IPS-20b (cell line): Measurements from ENCODE around the gene PTH2.
A peak's percentile ranks its signal among the peaks of the same experiment; 100 is the strongest.
"Not testable (repeated sequence)": the region's sequence is repeated elsewhere in the genome, so short reads cannot be mapped to it uniquely, and the experiment has no call there.

Source experiments
- H3K27ac ChIP-seq: one replicate; pipeline ENCODE4 v1.5.1; 2013; ENCODE audit warnings: low read length
- H3K27me3 ChIP-seq: 2 replicates; pipeline ENCODE4 v1.6.1; 2013; ENCODE audit warnings: mild to moderate bottlenecking, low read length, inconsistent platforms; ENCODE audit not compliant: insufficient read depth
- H3K36me3 ChIP-seq: 2 replicates; pipeline ENCODE4 v1.6.1; 2013; ENCODE audit warnings: low read depth, mild to moderate bottlenecking, inconsistent platforms, low read length, moderate library complexity; ENCODE audit not compliant: insufficient read depth
- H3K4me1 ChIP-seq: 2 replicates; pipeline ENCODE4 v1.6.1; 2013; ENCODE audit warnings: mild to moderate bottlenecking, control low read depth, inconsistent platforms, low read length, moderate library complexity; ENCODE audit not compliant: insufficient read depth
- H3K4me3 ChIP-seq: 2 replicates; pipeline ENCODE4 v1.5.1; 2013; ENCODE audit warnings: mild to moderate bottlenecking, low read length, inconsistent platforms
- H3K9ac ChIP-seq: 2 replicates; pipeline ENCODE4 v1.6.1; 2013; ENCODE audit warnings: low read depth, mild to moderate bottlenecking, inconsistent platforms, low read length, moderate library complexity
- H3K9me3 ChIP-seq: 2 replicates; pipeline ENCODE4 v1.6.1; 2013; ENCODE audit warnings: mild to moderate bottlenecking, low read depth, low read length, inconsistent platforms; ENCODE audit not compliant: insufficient read depth

PTH2 gene

GRCh38 chr19:49445997-49446396 is 22.8 kb upstream of the PTH2 start:
- Histone ChIP-seq H3K4me3 (no peak overlapping the region), H3K9me3 (no peaks in the 10 kb centered on the region), H3K4me1 (peaks cover 9% of the 10 kb centered on the region; the same call in 1 of the 2 replicates), H3K9ac (no peak overlapping the region), H3K27me3 (peaks cover 14% of the 10 kb centered on the region), H3K36me3 (peaks cover 40% of the 10 kb centered on the region), H3K27ac (no peak overlapping the region)

DNA sequence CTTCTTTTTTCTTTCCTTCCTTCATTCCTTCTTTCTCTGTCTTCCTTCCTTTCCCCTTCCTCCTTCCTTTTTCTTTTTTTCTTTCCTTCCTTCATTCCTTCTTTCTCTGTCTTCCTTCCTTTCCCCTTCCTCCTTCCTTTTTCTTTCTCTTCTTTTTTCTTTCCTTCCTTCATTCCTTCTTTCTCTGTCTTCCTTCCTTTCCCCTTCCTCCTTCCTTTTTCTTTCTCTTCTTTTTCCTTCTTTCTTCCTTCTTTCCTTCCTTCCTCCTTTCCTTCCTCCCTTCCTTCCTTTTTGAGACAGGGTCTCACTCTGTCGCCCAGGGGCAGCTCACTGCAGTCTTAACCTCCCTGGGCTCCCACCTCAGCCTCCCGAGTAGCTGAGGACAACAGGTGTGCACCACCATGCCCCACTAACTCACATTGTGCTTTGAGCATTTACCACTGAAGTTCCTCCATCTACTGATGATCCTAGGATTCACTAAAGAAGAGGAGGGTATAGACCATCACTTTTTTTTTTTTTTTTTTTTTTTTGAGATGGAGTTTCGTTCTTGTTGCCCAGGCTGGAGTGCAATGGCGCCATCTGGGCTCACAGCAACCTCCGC is 21.0 kb upstream of the PTH2 start:
- not testable (repeated sequence) for H3K27ac ChIP-seq, H3K9ac ChIP-seq, H3K4me3 ChIP-seq, H3K9me3 ChIP-seq
- Histone ChIP-seq H3K36me3 (peaks cover 27% of the 10 kb centered on the region), H3K4me1 (peaks cover 13% of the 10 kb centered on the region; the same call in 1 of the 2 replicates), H3K27me3 (peaks cover 32% of the 10 kb centered on the region)

GRCh38 chr19:49443366-49444099 is 20.3 kb upstream of the PTH2 start:
- Histone ChIP-seq H3K9me3 (no peaks in the 10 kb centered on the region), H3K27ac (no peak overlapping the region), H3K4me3 (peak overlapping the region; percentile 84), H3K36me3 (peaks cover 21% of the 10 kb centered on the region), H3K27me3 (peaks cover 38% of the 10 kb centered on the region), H3K4me1 (peaks cover 13% of the 10 kb centered on the region; the same call in 1 of the 2 replicates), H3K9ac (peak overlapping the region; percentile 72; the same call in 1 of the 2 replicates)

DNA sequence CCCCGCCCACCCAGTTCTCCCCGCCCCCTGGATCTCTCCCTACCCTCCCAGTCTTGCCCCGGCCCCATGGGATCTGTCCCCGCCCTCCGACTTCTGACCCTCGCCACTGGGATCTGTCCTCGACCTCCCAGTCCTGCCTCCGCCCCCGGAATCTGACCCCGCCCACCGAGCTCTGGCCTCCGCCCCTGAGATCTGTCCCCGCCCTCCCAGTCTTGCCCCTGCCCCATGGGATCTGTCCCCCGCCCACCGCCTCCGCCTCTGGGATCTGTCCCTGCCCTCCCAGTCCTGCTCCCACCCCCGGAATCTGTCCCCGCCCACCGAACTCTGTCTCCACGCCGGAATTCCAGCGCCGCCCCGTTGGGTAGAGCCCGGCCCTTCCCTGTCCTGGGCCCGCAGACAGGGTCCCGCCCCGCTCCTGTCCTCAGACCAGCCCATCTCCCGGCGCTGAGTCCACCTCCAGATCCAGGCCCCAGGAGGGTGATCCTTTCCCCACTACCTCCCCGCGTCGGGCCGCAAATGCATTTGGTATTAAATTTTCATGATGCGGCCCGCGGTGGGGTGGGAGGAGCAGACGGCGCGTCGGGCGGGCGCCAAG is 19.6 kb upstream of the PTH2 start:
- H3K9ac ChIP-seq = peak overlapping the region; percentile 72; the same call in 1 of the 2 replicates
- H3K4me1 ChIP-seq = peaks cover 13% of the 10 kb centered on the region; the same call in 1 of the 2 replicates
- H3K27me3 ChIP-seq = peaks cover 45% of the 10 kb centered on the region
- H3K4me3 ChIP-seq = peak overlapping the region; percentile 84
- no peak overlapping the region for H3K27ac ChIP-seq
- H3K9me3 ChIP-seq = no peaks in the 10 kb centered on the region
- peaks cover 14% of the 10 kb centered on the region for H3K36me3 ChIP-seq

- H3K4me3 ChIP-seq = peak overlapping the region; percentile 66
- H3K9me3 ChIP-seq = no peaks in the 10 kb centered on the region
- H3K9ac ChIP-seq = no peak overlapping the region
- peaks cover 11% of the 10 kb centered on the region for H3K36me3 ChIP-seq
- H3K27ac ChIP-seq = no peak overlapping the region
- H3K27me3 ChIP-seq = peaks cover 50% of the 10 kb centered on the region
- H3K4me1 ChIP-seq = peaks cover 13% of the 10 kb centered on the region; the same call in 1 of the 2 replicates
These were observed 19.1 kb upstream of the PTH2 start for GRCh38 chr19:49442354-49442753.

GRCh38 chr19:49441960-49442350 is 18.7 kb upstream of the PTH2 start:
- Histone ChIP-seq H3K4me3 (peak overlapping the region; percentile 66), H3K4me1 (peaks cover 13% of the 10 kb centered on the region; the same call in 1 of the 2 replicates), H3K9ac (no peak overlapping the region), H3K27me3 (peaks cover 54% of the 10 kb centered on the region), H3K9me3 (no peaks in the 10 kb centered on the region), H3K36me3 (peaks cover 8% of the 10 kb centered on the region), H3K27ac (no peak overlapping the region)

DNA sequence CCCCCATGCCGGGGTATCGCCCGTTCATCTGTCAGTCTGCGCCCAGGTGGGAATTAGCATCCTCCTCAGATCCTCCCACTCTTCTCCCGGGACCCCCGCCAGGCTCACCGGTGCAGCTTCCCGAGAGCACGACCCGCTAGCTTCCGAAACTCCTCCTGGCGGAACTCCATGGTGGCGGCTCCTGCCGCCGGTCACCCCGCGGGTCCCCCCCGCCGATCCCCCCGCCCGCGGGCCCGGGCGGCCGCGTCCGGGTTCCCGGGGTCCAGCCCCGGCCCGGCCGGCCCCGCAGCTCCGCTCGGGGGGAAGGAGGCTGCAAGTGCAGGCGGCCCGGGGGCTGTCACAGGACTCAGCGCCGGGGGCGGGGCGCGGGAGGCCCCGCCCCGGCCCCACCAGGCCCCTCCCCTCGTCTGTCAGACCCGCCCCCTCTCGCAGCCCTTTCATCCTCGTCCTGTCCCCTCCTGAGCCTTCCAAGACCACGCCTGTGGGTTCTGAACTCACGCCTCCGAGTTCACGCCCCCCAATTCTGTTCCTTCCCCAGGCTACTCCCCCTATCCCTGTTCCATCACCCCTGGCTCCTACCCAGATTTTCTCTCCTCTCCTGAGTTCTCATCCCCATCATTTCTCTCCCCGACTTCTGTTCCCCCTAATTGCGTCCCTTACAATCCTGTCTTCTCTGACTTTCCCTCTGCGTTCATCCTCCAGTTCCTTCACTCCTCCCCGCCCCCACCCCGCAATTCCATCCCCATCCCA is 18.1 kb upstream of the PTH2 start, which contains the start of gene SLC17A7:
SLC17A7 (minus strand) TSS at position 318 of the 750 bp plus-strand sequence; CDS start at position 170, 148 bp downstream.
- Histone ChIP-seq H3K9me3 (no peaks in the 10 kb centered on the region), H3K36me3 (peaks cover 2% of the 10 kb centered on the region), H3K9ac (no peak within 1 kb of the TSS), H3K4me3 (peak within 1 kb of the TSS; percentile 66), H3K27me3 (peaks cover 60% of the 10 kb centered on the region), H3K4me1 (peaks cover 13% of the 10 kb centered on the region; the same call in 1 of the 2 replicates), H3K27ac (no peak within 1 kb of the TSS)

- Histone ChIP-seq H3K9ac (no peak overlapping the region), H3K9me3 (no peaks in the 10 kb centered on the region), H3K4me3 (peak overlapping the region; percentile 50; the same call in 1 of the 2 replicates), H3K27me3 (peaks cover 67% of the 10 kb centered on the region), H3K36me3 (no peaks in the 10 kb centered on the region), H3K4me1 (peaks cover 13% of the 10 kb centered on the region; the same call in 1 of the 2 replicates), H3K27ac (no peak overlapping the region)
These were observed 17.4 kb upstream of the PTH2 start for GRCh38 chr19:49440439-49441209.

DNA sequence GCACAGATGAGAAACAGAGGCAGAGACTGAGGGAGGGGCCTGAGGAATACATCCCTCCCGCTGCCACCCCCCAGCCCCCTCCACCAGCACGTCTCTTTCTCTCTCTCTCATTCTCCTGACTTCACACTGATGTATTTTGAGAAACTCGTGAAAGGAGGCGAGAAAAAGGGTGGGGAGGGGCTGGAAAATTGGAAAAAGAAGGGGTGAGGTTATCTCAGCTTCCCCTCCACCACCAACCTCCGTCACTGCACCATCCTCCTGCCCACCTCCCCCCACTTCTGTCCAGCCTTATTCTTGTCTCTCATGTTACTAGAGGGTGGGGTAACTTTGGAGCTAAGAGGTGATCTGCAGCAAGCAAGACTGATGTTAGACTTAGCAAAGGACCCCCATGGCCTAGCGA is 16.6 kb upstream of the PTH2 start:
- Histone ChIP-seq H3K9me3 (no peaks in the 10 kb centered on the region), H3K4me3 (no peak overlapping the region), H3K9ac (no peak overlapping the region), H3K4me1 (peaks cover 13% of the 10 kb centered on the region; the same call in 1 of the 2 replicates), H3K27ac (no peak overlapping the region), H3K36me3 (no peaks in the 10 kb centered on the region), H3K27me3 (peaks cover 75% of the 10 kb centered on the region)

GRCh38 chr19:49438261-49438660 is 15.0 kb upstream of the PTH2 start:
- Histone ChIP-seq H3K9me3 (no peaks in the 10 kb centered on the region), H3K27me3 (peaks cover 91% of the 10 kb centered on the region), H3K9ac (no peak overlapping the region), H3K27ac (no peak overlapping the region), H3K36me3 (no peaks in the 10 kb centered on the region), H3K4me1 (peaks cover 13% of the 10 kb centered on the region; the same call in 1 of the 2 replicates), H3K4me3 (no peak overlapping the region)
